ENCODE measurements around the gene LAMA3. TPM values are rescaled to one million over a fixed set of nuclear protein-coding genes. Genes with fewer than 3 reads are reported as not detected.
A peak's percentile ranks its signal among the peaks of the same experiment; 100 is the strongest.

Gene LAMA3
- total and polyA plus RNA-seq, 2 donors (not counting 1 experiment from before 2014, with no cell fraction given), result 0.75 to 13.2 TPM

DNA sequence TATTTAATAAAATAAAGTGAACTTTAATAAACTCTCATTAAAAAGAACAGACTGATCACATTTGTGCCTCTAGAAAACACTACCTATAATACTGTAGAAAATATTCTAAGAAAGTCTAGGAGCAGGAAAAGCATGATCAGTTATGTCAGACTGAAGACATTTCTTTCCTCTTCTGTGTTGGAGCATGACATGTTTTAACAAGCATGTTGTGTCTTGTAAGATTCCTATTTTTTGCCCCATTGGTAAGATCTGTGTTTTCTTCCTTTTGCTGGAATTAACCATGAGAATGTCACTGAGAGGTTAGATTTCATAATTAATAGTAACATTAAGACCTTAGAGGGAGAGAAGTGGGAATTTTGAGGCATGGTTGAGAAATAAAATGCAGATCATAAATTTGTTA lies 27.7 kb downstream of the LAMA3 start:
- Histone ChIP-seq H3K4me1 (ENCODE audit: control insufficient read depth, extremely low read depth, insufficient read depth, low read length) (peaks cover 12% of the 10 kb centered on the region), H3K27ac (ENCODE audit: insufficient read depth, low read length) (no peak overlapping the region), H2AFZ (ENCODE audit: low read length) (no peak overlapping the region), H3K9me3 (ENCODE audit: control insufficient read depth, insufficient read depth, low read depth, low read length) (no peaks in the 10 kb centered on the region), H3K36me3 (ENCODE audit: control insufficient read depth, insufficient read depth, low read length) (no peaks in the 10 kb centered on the region), H3K4me2 (ENCODE audit: extremely low read depth, insufficient read depth, low read length) (no peak overlapping the region), H3K4me3 (replicated peaks in 1 of 4; ENCODE audit: control extremely low read depth in 1 of 4, insufficient read depth in 1 of 4, low read depth in 3 of 4, low read length in 4 of 4) (no peak overlapping the region), H4K20me1 (ENCODE audit: control insufficient read depth, extremely low read depth, insufficient read depth, low read length) (no peaks in the 10 kb centered on the region), H3K27me3 (ENCODE audit: control insufficient read depth, insufficient read depth, low read length) (no peaks in the 10 kb centered on the region), H3K79me2 (ENCODE audit: control insufficient read depth, insufficient read depth, low read length) (no peaks in the 10 kb centered on the region), H3K9ac (ENCODE audit: insufficient read depth, low read length) (no peak overlapping the region)
- TF ChIP-seq, protein P1, sequence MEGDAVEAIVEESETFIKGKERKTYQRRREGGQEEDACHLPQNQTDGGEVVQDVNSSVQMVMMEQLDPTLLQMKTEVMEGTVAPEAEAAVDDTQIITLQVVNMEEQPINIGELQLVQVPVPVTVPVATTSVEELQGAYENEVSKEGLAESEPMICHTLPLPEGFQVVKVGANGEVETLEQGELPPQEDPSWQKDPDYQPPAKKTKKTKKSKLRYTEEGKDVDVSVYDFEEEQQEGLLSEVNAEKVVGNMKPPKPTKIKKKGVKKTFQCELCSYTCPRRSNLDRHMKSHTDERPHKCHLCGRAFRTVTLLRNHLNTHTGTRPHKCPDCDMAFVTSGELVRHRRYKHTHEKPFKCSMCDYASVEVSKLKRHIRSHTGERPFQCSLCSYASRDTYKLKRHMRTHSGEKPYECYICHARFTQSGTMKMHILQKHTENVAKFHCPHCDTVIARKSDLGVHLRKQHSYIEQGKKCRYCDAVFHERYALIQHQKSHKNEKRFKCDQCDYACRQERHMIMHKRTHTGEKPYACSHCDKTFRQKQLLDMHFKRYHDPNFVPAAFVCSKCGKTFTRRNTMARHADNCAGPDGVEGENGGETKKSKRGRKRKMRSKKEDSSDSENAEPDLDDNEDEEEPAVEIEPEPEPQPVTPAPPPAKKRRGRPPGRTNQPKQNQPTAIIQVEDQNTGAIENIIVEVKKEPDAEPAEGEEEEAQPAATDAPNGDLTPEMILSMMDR (conservative IDR thresholded peaks at IDR 0.05 in 1 of 2, IDR thresholded peaks at IDR 0.05 in 1 of 2; ENCODE audit: low read depth in 1 of 2, low read length in 2 of 2), result no peak
- TF ChIP-seq EZH2 (IDR thresholded peaks at IDR 0.05; ENCODE audit: low read length, missing control alignments), result no peak
- DNase-seq (ENCODE audit: low read depth in 2 of 2), result peak in 1 of 2 donors; percentile 29

DNA sequence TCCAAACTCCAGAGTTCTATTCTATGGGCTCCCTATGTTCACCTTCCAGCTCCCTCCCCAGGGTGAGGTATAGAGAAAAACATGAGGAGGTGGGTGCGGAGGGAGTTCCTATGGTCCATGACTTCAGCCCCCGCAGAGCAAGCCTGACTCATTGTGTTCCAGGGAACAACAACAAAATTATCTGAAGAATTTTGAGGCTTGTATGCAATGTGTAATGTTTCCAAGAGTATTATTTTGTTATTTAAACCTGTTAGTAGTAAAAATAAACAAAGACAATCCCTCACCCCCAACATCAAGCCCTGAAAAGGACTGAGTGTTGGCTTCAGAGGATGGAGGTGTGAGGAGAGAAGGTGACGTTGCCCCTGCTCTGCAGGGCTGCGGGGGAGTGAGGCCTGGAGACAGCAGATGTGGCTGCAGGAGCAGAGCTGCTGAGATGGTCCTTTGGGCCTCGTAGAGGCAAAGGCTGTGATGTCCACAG lies 29.0 kb downstream of the LAMA3 start:
- no peaks in the 10 kb centered on the region for H3K9me3 ChIP-seq (ENCODE audit: control insufficient read depth, insufficient read depth, low read depth, low read length)
- H3K4me2 ChIP-seq (ENCODE audit: extremely low read depth, insufficient read depth, low read length), result no peak overlapping the region
- no peak overlapping the region for H3K9ac ChIP-seq (ENCODE audit: insufficient read depth, low read length)
- H3K4me1 ChIP-seq (ENCODE audit: control insufficient read depth, extremely low read depth, insufficient read depth, low read length), result peaks cover 12% of the 10 kb centered on the region
- TF ChIP-seq, protein P1 (conservative IDR thresholded peaks at IDR 0.05 in 1 of 2, IDR thresholded peaks at IDR 0.05 in 1 of 2; ENCODE audit: low read depth in 1 of 2, low read length in 2 of 2), result no peak
- TF ChIP-seq EZH2 (IDR thresholded peaks at IDR 0.05; ENCODE audit: low read length, missing control alignments), result no peak
- peak; percentile 38 to 90 for DNase-seq (ENCODE audit: low read depth in 2 of 2)
- H3K27ac ChIP-seq (ENCODE audit: insufficient read depth, low read length), result peak overlapping the region; percentile 79
- no peak overlapping the region for H2AFZ ChIP-seq (ENCODE audit: low read length)
- no peaks in the 10 kb centered on the region for H3K27me3 ChIP-seq (ENCODE audit: control insufficient read depth, insufficient read depth, low read length)
- H3K79me2 ChIP-seq (ENCODE audit: control insufficient read depth, insufficient read depth, low read length), result no peaks in the 10 kb centered on the region
- H3K4me3 ChIP-seq (replicated peaks in 1 of 4; ENCODE audit: control extremely low read depth in 1 of 4, insufficient read depth in 1 of 4, low read depth in 3 of 4, low read length in 4 of 4), result no peak overlapping the region
- no peaks in the 10 kb centered on the region for H3K36me3 ChIP-seq (ENCODE audit: control insufficient read depth, insufficient read depth, low read length)
- H4K20me1 ChIP-seq (ENCODE audit: control insufficient read depth, extremely low read depth, insufficient read depth, low read length), result no peaks in the 10 kb centered on the region

DNA sequence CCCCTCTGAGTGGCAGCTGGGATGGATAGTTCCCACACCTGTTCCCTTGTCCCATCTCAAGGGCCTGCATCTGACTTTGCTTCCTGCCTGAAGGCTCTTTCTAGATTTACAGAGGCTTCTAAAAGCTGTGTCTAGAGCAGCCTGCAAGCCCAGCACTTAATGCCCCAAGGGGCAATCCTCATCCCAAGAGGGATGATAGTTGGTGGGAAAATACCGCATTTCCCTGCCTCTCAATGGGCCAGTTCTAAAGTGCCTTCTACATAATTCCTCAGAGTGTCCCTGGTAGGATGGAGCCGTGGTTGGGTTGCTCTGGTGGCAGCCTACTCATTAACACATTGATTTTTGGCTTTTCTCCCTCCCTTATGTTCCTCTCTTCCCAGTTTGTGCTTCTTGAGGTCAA lies 29.5 kb downstream of the LAMA3 start:
- H3K27ac ChIP-seq (ENCODE audit: insufficient read depth, low read length), result peak overlapping the region; percentile 79
- H3K9ac ChIP-seq (ENCODE audit: insufficient read depth, low read length), result no peak overlapping the region
- H3K79me2 ChIP-seq (ENCODE audit: control insufficient read depth, insufficient read depth, low read length), result no peaks in the 10 kb centered on the region
- no peak overlapping the region for H2AFZ ChIP-seq (ENCODE audit: low read length)
- H3K4me1 ChIP-seq (ENCODE audit: control insufficient read depth, extremely low read depth, insufficient read depth, low read length), result peaks cover 12% of the 10 kb centered on the region
- H4K20me1 ChIP-seq (ENCODE audit: control insufficient read depth, extremely low read depth, insufficient read depth, low read length), result no peaks in the 10 kb centered on the region
- H3K4me2 ChIP-seq (ENCODE audit: extremely low read depth, insufficient read depth, low read length), result no peak overlapping the region
- TF ChIP-seq, protein P1 (conservative IDR thresholded peaks at IDR 0.05 in 1 of 2, IDR thresholded peaks at IDR 0.05 in 1 of 2; ENCODE audit: low read depth in 1 of 2, low read length in 2 of 2), result no peak
- TF ChIP-seq EZH2 (IDR thresholded peaks at IDR 0.05; ENCODE audit: low read length, missing control alignments), result no peak
- H3K4me3 ChIP-seq (replicated peaks in 1 of 4; ENCODE audit: control extremely low read depth in 1 of 4, insufficient read depth in 1 of 4, low read depth in 3 of 4, low read length in 4 of 4), result no peak overlapping the region
- no peaks in the 10 kb centered on the region for H3K9me3 ChIP-seq (ENCODE audit: control insufficient read depth, insufficient read depth, low read depth, low read length)
- DNase-seq (ENCODE audit: low read depth in 2 of 2), result no peak
- no peaks in the 10 kb centered on the region for H3K36me3 ChIP-seq (ENCODE audit: control insufficient read depth, insufficient read depth, low read length)
- H3K27me3 ChIP-seq (ENCODE audit: control insufficient read depth, insufficient read depth, low read length), result no peaks in the 10 kb centered on the region
